ENCODE data around the gene MARVELD2.
"Not testable (repeated sequence)": the region's sequence is repeated elsewhere in the genome, so short reads cannot be mapped to it uniquely, and the experiment has no call there.

DNA sequence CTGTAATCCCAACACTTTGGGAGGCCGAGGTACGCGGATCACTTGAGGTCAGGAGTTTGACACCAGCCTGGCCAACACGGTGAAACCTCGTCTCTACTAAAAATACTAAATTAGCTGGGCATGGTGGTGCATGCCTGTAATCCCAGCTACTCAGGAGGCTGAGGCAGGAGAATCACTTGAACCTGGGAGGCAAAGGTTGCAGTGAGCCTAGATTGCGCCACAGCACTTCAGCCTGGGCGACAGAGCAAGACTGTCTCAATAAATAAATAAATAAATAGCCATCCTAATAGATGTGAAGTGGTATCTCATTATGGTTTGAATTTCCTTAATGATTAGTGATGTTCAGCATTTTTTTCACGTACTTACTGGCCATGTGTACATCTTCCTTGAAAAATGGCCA lies 35.6 kb downstream of the MARVELD2 start:
- not testable (repeated sequence) for TF ChIP-seq POLR2A (IDR thresholded peaks at IDR 0.05)
- TF ChIP-seq, protein P1, sequence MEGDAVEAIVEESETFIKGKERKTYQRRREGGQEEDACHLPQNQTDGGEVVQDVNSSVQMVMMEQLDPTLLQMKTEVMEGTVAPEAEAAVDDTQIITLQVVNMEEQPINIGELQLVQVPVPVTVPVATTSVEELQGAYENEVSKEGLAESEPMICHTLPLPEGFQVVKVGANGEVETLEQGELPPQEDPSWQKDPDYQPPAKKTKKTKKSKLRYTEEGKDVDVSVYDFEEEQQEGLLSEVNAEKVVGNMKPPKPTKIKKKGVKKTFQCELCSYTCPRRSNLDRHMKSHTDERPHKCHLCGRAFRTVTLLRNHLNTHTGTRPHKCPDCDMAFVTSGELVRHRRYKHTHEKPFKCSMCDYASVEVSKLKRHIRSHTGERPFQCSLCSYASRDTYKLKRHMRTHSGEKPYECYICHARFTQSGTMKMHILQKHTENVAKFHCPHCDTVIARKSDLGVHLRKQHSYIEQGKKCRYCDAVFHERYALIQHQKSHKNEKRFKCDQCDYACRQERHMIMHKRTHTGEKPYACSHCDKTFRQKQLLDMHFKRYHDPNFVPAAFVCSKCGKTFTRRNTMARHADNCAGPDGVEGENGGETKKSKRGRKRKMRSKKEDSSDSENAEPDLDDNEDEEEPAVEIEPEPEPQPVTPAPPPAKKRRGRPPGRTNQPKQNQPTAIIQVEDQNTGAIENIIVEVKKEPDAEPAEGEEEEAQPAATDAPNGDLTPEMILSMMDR (IDR thresholded peaks at IDR 0.05), result not testable (repeated sequence)

All from esophagus squamous epithelium (tissue), 4 donors.